IMR-90 (cell line): ENCODE data around the gene GCM1.

ENCODE experiments used
- BHLHE40 ChIP-seq: fragments of 150-350 bp; IDR thresholded peaks from 2 replicates; pipeline ENCODE4 v1.6.1; 2016; ENCODE audit warnings: mild to moderate bottlenecking, low read depth, low read length
- CEBPB ChIP-seq: IDR thresholded peaks from 2 replicates; pipeline ENCODE4 v1.6.1; 2012; ENCODE audit warnings: low read depth, low read length, improper control_type of control experiment
- MAFK ChIP-seq: IDR thresholded peaks from 2 replicates; pipeline ENCODE4 v1.6.1; 2012; ENCODE audit warnings: low read depth, low read length, improper control_type of control experiment
- MXI1 ChIP-seq: IDR thresholded peaks from 2 replicates; pipeline ENCODE4 v1.6.1; 2012; ENCODE audit warnings: low read depth, mild to moderate bottlenecking, low read length, moderate library complexity, borderline replicate concordance
- POLR2A ChIP-seq: IDR thresholded peaks from 2 replicates; pipeline ENCODE4 v1.6.1; 2012; ENCODE audit warnings: mild to moderate bottlenecking, low read depth, low read length
- RAD21 ChIP-seq: IDR thresholded peaks from 2 replicates; pipeline ENCODE4 v1.6.1; 2012; ENCODE audit warnings: low read length, improper control_type of control experiment
- RCOR1 ChIP-seq: IDR thresholded peaks from 2 replicates; pipeline ENCODE4 v1.6.1; 2012; ENCODE audit warnings: mild to moderate bottlenecking, low read length, improper control_type of control experiment; ENCODE audit not compliant: insufficient replicate concordance
- RFX5 ChIP-seq: IDR thresholded peaks from 2 replicates; pipeline ENCODE4 v1.8.0; 2012; ENCODE audit warnings: low read depth, mild to moderate bottlenecking, low read length, moderate library complexity
- SMC3 ChIP-seq: fragments of 150-350 bp; IDR thresholded peaks from 2 replicates; pipeline ENCODE4 v1.6.1; 2016; ENCODE audit warnings: low read depth, mild to moderate bottlenecking, antibody characterized with exemption, low read length, moderate library complexity
- TF ChIP-seq, protein P1 (sequence below): conservative IDR thresholded peaks from 2 replicates; pipeline ENCODE4 v1.5.1; 2012; ENCODE audit warnings: mild to moderate bottlenecking, low read depth, low read length, improper control_type of control experiment
- TF ChIP-seq, protein P2 (sequence below): fragments of 150-350 bp; IDR thresholded peaks from 2 replicates; pipeline ENCODE4 v1.6.1; 2016; ENCODE audit warnings: low read depth, mild to moderate bottlenecking, low read length, moderate library complexity, borderline replicate concordance

DNA sequence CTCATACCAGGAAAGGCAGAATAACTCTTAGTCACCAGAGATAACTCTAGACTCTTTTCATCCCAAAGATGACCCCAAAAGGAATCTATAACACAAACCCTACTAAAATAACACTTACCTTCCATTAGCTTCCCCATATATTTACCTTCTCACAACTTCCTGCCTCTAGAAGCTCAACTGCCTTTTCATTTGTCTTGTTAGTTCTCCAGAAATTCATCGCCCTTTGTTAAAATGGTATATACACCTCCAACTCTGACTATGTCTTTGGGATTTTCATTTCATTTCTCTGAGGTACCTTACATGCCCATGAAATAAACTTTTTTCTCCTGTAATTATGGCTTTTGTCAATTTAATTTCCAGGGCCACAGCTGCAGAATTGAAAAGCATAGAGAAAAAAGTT is 33.5 kb downstream of the GCM1 start:
- TF ChIP-seq CEBPB (no peak), POLR2A (no peak), RFX5 (no peak), RCOR1 (no peak), BHLHE40 (no peak), RAD21 (no peak), MAFK (no peak), MXI1 (no peak), SMC3 (no peak)
- TF ChIP-seq, protein P1, sequence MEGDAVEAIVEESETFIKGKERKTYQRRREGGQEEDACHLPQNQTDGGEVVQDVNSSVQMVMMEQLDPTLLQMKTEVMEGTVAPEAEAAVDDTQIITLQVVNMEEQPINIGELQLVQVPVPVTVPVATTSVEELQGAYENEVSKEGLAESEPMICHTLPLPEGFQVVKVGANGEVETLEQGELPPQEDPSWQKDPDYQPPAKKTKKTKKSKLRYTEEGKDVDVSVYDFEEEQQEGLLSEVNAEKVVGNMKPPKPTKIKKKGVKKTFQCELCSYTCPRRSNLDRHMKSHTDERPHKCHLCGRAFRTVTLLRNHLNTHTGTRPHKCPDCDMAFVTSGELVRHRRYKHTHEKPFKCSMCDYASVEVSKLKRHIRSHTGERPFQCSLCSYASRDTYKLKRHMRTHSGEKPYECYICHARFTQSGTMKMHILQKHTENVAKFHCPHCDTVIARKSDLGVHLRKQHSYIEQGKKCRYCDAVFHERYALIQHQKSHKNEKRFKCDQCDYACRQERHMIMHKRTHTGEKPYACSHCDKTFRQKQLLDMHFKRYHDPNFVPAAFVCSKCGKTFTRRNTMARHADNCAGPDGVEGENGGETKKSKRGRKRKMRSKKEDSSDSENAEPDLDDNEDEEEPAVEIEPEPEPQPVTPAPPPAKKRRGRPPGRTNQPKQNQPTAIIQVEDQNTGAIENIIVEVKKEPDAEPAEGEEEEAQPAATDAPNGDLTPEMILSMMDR: no peak
- TF ChIP-seq, protein P2, sequence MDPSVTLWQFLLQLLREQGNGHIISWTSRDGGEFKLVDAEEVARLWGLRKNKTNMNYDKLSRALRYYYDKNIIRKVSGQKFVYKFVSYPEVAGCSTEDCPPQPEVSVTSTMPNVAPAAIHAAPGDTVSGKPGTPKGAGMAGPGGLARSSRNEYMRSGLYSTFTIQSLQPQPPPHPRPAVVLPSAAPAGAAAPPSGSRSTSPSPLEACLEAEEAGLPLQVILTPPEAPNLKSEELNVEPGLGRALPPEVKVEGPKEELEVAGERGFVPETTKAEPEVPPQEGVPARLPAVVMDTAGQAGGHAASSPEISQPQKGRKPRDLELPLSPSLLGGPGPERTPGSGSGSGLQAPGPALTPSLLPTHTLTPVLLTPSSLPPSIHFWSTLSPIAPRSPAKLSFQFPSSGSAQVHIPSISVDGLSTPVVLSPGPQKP: no peak
